Measurements from ENCODE around the gene RGS5.
"Not testable (repeated sequence)": the region's sequence is repeated elsewhere in the genome, so short reads cannot be mapped to it uniquely, and the experiment has no call there.

RGS5 gene, protein sequence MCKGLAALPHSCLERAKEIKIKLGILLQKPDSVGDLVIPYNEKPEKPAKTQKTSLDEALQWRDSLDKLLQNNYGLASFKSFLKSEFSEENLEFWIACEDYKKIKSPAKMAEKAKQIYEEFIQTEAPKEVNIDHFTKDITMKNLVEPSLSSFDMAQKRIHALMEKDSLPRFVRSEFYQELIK

DNA sequence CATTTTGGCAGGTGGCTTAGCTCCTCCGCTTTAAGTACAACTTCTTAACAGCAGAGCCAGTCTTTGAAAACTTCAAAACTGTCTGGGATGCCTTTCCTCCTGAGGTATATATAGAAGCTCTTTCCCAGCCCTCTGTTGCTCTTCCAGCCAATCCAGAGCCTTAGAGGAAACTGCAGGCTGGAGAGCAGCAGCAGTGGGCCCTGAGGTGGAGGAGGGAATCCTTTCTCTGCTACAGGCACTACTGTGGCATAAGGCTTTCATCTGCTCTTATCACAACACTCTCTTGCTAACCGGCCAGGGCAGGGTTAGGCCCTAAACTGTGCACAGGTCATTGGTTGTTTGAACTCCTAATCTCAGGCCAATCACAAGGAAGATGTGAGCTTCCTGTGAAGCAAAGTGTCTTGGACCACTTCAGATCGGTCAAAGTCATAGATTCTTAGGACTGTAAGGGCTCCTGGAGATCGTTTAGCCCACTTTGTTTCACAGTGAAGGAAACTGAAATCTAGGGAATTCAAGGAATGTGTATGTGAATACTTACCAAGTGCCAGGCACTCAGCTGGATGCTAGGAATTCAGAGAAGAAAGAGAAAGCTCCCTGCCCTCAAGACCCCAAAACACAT lies at the start of gene RGS5:
Gene RGS5, minus strand, starts transcription at position 84 of the 619 bp plus-strand sequence. Its CDS starts 81 bp downstream, at position 3.
- DNase-seq (ENCODE audit: low read depth in 2 of 2) = no peak

DNA sequence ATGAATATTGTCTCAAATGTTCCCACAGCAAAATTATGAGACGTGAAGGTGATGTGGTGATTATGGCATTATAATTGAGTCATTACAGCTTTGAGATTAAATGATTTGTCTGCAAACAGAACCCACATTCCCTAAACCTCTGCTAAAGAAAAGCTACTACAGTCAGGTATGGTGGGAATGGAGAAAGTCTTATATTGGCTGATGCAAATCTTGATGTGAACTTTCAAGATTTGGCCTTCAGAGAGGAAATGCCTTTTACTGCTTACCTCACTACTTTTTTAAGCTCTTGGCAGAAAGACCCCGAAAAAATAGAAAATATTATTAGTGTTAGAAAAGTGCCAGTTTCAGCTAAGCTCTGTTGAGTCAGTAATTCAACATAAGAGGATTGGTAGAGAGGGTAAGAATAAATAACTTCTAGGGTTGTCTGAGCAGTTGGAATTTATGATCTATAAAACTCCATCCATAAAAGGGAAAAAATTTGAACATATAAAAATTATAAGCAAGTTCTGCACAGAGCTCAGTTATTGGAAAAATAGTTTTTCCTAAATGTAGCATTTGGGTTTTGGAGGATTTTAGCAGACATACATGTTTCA lies 47.8 kb upstream of the RGS5 start:
- no peak for DNase-seq (ENCODE audit: low read depth in 2 of 2)

DNA sequence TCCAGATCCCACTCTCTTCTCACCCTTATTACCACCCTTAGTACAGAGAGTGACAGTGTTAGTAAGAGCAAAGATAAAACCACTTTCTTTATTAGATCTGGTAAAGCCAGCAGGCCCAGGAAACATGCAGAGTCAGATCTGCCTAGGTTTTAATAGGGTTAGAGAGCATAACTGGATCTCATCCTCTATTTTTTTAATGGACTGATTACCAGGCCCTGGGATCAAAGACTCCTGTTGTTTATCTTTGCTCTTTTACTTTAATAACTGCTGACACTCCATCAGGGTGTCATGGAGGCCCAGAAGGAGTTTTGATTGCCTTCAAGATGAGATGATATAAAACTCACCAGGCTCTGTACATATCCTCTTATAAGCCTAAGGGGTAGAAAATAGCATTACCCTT lies 45.3 kb upstream of the RGS5 start:
- no peak for DNase-seq (ENCODE audit: low read depth in 2 of 2)

DNA sequence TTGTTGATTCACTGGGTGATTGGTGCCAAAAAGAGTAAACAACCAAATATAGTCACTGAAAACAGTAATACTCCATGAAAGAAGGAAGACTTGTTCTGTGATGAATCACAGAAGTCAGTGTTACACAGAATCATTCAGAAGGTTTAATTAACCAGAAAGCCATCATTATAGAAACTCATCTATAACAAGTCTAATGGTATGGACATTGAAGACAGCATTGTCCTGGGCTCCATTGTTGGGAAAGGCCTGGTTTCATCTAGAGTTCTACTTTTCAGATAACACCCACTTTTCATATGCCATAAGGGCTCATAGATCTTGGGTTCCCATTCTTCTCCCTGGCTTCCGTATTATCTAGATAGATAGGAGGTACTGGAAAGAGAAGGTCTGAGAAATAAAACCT lies 41.9 kb upstream of the RGS5 start:
- DNase-seq (ENCODE audit: low read depth in 2 of 2) = not testable (repeated sequence)

DNA sequence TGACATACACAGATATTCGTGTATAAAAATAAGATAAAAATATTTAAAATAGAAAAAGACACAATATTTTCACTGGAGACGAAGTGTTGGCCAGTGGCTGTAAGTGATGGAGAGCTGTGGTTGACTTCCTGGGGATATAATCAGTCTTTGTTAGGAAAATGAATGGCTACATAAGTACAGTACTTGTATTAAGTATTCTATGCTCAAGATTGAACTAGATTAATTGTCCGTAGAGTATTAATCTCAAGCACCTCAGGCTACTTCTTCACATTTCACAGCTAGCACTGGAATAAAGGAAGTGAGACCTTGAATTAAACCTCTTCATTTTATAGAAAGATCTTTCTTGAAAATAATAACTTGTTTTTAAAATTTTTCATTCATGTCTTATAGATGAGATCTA lies 39.0 kb upstream of the RGS5 start:
- no peak for DNase-seq (ENCODE audit: low read depth in 2 of 2)

DNA sequence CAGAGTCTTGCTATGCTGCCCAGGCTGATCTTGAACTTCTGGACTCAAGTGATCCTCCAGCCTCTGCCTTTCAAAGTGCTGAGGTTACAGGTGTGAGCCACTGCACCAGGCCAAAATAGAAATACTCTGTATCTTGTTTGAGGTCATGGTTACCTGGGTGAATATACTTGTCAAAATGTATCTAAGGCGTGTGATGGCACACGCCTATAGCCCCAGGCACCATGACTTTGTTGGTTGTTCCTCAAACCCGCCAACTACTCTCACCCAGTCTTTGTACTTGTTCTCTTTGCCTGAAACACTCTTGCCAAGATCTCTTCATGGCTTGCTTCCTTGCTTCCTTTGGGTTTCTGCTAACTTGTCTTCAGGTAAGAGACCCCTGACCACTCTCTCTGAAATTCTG lies 38.0 kb upstream of the RGS5 start:
- DNase-seq (ENCODE audit: low read depth in 2 of 2) = no peak

DNA sequence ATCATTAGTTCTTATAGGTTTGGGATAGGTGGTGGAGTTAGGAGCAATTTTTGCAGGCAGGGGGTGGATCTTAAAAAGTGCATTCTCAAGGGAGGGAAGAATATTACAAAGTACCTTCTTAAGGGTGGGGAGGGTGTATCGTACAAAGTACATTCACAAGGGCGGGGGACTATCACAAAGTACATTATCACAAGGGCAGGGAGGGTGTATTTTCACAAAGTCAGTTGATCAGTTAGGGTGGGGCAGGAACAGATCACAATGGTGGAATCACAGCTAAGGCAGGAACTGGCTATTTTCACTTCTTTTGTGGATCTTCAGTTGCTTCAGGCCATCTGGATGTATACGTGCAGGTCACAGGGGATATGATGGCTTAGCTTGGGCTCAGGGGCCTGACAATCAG lies 30.9 kb upstream of the RGS5 start:
- DNase-seq (ENCODE audit: low read depth in 2 of 2) = not testable (repeated sequence)

DNA sequence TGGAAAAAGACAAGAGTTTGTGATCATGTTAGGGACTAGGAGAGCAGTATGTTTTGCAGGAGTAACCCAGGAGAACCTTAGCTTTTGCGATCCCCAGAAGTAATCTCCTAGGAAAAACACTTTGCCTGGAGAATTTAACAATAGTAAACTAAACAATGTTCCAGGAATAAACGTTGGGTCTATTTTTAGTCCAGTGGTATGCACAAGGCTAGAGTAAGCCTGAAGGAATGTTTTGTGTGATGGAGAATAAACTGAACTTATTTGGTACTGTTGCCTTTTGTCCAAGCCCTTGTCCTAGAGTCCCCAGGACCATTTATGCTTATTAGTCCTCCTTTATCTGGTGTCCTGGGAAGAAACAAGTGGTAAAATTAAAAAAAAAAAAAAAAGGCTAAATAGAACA lies 28.7 kb upstream of the RGS5 start:
- no peak for DNase-seq (ENCODE audit: low read depth in 2 of 2)

DNA sequence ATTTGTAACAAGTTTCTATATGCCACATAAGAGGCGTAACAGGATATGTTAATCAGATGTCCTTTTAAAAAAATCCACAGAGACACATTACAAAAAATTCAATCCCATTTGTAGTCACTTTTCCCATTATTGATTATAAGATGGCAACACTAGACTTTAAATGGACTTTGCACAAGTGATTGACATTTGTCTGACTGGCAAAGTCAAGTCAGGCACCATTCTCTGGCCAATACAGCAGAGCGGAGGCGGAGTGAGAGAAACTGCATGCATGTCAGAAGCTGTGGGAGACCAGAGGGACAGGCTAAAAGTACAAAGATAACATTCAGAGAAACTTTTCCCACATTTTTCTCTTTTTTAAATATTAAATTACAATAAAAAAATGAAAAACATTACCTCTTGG lies 28.1 kb upstream of the RGS5 start:
- no peak for DNase-seq (ENCODE audit: low read depth in 2 of 2)

DNA sequence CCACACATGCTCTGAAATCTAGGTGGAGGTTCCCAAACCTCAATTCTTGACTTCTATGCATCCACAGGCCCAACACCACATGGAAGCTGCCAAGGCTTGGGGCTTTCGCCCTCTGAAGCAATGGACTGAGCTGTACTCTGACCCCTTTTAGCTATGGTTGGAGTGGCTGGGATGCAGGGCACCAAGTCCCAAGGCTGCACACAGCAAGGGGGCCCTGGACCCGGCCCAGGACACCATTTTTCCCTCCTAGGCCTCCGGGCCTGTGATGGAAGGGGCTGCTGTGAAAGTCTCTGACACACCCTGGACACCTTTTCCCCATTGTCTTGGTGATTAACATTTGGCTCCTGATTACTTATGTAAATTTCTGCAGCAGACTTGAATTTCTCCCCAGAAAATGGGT lies 25.6 kb upstream of the RGS5 start:
- DNase-seq (ENCODE audit: low read depth in 2 of 2) = not testable (repeated sequence)

DNA sequence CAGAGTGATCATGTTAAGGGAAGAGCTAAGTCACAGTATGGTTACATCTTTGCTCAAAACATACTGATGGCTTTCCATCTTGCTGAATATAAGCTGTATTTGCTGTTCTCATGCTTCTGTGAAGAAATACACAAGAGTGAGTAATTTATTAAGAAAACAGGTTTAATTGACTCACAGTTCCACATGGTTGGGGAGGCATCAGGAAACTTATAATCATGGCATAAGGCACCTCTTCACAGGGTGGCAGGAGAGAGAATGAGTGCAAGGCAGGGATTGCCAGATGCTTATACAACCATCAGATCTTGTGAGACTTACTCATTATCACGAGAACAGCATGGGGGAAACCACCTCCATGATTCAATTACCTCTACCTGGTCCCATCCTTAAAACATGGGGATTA lies 24.4 kb upstream of the RGS5 start:
- no peak for DNase-seq (ENCODE audit: low read depth in 2 of 2)

DNA sequence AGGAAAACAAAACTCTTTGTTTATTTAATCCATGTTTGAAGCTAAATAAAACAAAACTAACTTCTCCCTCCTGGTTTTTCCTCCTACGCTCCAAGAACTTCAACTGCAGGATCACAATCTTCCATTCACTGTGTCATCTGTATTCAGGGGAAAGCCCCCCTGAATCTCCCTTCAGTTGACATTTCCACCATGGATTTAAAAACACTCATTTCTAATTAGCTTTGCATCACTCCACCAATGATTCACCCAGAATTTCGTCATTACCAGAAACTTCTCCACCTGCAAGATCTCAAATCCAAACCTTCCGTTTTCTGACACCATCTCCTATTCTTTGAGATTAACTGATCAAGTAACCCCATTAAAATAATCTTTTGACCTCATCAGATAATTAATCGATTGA lies 10.9 kb upstream of the RGS5 start:
- DNase-seq (ENCODE audit: low read depth in 2 of 2) = no peak

DNA sequence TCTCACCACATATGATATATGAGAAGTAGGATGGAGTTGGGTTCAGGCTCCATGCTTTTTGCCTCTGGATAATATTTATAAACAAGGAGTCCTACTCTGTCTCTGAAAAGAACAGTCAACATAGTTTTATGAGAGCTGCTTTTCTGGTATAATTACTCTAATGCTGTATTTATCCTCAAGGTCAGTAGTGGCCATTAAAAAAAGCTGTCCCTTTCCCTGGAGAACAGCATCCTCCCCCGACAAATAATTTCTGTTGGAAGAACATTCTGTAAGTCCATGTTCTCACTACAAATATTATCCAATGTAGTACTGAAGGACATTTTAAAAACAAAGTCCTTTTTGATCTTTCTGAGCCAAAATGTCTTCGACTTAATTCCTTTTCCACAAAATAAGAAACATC lies 9.0 kb upstream of the RGS5 start:
- DNase-seq (ENCODE audit: low read depth in 2 of 2) = no peak

DNA sequence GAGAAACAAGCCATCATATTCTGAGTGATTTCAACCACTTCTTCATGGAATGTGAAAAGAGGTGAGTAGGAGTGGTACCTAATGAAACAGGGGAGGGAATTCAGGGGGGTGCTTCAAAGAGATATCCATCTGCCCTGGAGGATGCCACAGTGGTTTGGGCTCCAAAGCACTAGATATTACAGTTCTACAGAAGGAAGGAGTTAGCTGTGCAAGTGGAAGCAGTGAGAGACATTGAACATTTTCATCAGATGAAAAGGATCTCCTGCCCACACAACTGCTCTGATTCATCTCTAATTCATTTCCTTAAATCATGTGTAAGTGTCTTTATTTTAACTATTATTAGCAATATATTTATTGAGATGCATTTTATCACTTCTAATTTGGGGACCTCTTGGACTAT lies 2.8 kb upstream of the RGS5 start:
- DNase-seq (ENCODE audit: low read depth in 2 of 2) = no peak

DNA sequence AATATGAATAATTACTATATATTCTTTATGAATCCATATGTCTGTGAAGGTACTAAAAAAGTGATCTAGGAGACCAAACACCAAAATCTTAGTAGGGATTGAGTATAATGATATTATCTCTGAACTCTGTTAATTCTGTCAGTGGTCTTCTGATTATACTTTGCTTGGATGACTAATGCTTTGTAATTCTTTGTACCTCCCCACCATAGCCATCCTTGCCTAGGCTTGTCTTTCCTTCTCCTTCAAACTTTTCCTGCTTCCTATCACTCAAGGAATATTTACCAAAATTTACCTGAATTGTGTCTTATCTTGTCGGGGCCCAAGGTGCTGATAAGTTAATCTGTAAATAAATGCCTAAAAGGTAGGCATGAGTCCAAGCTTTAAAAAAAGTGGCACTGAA lies 845 bp upstream of the RGS5 start:
- DNase-seq (ENCODE audit: low read depth in 2 of 2) = no peak

DNA sequence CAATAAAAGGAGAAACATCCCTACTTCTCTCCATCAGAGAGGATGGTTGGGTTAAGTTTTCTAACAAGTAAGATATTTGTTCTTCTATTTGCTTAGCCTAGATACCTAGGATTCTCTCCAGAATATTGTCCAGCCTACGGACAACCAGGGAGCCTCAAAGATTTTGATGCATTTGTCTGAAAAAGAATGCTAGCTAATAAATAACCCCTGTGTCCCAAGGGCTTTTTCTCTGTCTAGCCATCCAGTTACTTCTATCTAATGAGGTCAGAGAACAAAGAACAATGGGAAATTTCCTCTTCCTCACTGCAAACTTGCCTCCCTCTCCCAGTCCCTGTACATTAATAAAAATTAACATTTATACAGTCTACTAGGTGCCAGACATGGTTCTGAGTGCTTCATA lies 810 bp downstream of the RGS5 start:
- DNase-seq (ENCODE audit: low read depth in 2 of 2) = no peak

DNA sequence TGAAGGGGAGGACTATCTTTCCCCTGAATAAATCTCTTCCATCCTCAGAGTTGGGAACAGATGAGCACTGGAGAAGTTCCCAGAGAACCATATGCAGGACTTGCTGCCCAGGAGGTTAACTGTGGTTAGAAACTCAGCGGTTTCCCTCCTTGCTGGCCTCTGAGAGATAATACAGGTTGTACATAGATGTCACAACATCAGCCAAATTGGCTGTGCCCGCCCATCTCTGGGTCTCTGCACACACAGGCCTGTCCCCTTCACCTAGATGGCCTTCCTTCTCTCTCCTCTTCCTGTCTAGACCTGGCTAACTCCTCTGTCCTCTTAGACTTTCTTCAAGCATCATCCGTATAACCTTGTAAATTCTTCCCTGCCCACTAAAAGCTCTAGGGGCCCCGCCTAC lies 5.7 kb downstream of the RGS5 start:
- DNase-seq (ENCODE audit: low read depth in 2 of 2) = no peak

DNA sequence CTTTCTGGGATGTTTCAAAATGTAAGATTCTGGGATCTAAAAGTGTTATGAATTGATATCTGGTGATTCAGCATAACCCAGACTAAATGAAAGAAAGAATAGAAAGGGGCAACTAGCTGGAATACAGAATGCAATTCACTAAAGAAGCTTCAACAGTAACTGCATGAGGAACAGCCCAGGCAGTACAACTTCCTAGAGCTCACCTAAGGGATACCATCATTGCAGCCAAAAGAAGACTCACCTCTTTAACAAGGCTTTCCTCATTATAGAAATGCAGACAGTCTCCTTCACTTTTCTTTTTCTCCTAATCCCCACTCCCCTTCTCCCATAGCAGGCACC lies 6.3 kb downstream of the RGS5 start:
- no peak for DNase-seq (ENCODE audit: low read depth in 2 of 2)

DNA sequence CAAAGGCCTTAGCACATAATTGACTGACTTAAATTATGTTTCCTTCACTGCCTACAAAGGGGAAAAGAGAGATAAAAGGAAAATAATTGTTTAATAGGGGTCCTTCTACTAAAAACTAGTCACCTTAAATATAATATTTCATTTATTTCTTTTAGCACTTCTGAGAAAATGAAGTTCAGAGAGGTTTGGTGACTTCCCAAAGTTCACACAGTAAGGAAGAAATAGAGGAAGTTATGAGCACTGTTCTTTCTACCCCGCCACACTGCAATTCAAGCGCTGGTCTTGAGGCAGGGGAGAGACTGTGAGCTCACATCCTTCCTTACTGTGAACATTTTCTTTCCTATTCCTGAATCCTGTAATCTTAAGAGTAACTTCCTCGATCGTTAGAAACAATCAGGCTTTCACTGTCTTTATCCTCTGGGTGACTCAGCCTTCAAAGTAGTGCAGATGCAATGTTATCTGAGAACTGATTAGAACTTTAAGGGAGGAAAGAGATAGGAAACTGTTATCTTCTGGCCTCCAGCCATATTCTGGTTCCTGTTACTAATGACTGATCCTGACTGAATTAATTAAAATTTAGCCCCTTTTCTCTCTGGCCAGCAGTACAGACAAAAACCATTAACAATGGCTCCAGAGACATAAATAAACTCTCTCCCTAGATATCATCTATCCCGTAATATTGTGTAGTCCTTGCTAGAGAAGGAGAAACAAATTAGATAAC lies 6.8 kb downstream of the RGS5 start:
- no peak for DNase-seq (ENCODE audit: low read depth in 2 of 2)

DNA sequence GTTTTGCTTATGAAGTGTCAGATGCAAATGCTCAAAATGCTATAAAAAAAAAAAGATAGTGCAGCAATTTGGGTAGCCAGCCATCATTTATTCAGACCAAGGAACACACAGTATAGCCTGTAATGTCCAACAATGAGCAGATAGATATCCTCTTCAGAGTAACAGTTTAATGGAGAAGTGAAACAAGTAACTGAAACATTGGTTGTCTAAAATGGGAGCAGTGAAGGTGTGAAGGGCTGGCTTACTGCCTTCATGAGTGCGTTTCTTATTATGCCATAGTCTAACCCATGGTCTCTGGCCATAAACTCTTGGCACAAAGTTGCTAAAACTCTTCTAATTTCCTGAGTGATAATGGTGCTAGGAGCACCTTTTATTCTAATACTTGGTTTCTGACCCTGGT lies 11.4 kb downstream of the RGS5 start:
- no peak for DNase-seq (ENCODE audit: low read depth in 2 of 2)

DNA sequence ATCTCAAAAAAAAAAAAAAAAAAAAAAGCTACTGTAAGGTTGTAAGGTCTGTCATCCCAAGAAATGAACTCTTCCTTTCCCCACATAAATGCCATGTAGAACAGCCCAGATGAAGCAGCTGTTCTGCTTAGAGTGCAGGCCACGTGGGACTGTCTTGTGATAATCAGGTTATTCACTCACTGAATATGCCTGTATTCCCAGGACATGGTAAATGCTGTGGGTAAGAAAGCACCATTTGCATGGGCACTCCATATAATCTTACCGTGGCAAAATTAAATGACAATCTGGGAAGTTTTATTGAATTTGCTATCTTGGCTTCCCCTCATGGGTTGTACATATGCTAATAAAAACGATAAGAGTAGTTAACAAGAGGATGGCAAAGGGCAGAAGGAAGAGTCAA lies 13.8 kb downstream of the RGS5 start:
- DNase-seq (ENCODE audit: low read depth in 2 of 2) = no peak

DNA sequence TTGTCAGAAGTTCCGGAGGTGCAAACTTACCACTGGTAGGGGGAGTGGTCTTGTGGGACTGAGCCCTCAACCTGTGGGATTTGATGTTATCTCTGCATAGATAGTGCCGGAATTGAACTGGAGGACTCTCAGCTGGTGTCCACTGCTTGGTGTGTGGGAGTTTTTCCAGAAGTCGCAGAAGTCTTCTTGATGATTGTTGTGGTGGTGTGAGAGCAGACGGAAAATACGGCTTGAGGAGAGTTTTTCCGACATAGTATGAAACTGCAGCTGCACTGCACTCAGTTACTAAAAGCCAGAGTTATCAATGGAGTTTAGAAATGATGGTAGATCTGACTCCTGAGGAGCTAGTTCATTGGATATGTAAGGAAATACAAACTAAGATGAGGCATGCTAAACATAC lies 14.9 kb downstream of the RGS5 start:
- DNase-seq (ENCODE audit: low read depth in 2 of 2) = no peak

DNA sequence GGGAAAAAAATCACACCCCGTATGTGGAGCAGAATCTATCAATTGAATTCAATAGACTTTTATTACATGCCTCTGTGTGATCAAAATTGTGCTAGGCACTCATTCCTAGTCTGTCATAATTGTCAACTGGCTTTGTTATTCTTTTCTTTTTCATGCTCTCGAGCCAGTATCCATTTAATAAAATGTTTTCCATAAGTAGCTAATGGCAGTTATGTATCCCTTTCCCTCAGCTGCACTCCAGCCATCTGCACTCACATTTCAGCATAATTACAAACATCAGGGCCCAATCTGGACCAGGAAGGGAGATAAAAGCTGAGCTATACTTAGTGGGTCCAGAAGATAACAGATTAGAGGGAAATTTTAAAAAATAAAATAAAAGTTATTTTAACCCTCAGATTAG lies 15.9 kb downstream of the RGS5 start:
- no peak for DNase-seq (ENCODE audit: low read depth in 2 of 2)

All from activated CD8-positive, alpha-beta memory T cell treated with anti-CD3 and anti-CD28 coated beads for 4 hours (primary cell).